CD14-positive monocyte (primary cell): Measurements from ENCODE around the gene CYP27B1. TPM values are rescaled to one million over a fixed set of nuclear protein-coding genes. Genes with fewer than 3 reads are reported as not detected.

Experiments
- DNase-seq, 3 donors: peaks; one replicate each; pipeline ENCODE4 v3.0.0-alpha.2; 2011 to 2022
- H2AFZ ChIP-seq: 2 replicates; pipeline ENCODE4 v1.6.0; 2012; ENCODE audit warnings: mild to moderate bottlenecking, low read depth, low read length, inconsistent platforms; ENCODE audit not compliant: insufficient read depth, poor library complexity, severe bottlenecking
- H3K27ac ChIP-seq, 2 donors: 1 replicate in 1 of 2; 2 replicates in 1 of 2; pipeline ENCODE4 v1.5.1; 2012 to 2013; ENCODE audit warnings: low read length in 2 of 2, control low read depth in 1 of 2, inconsistent platforms in 1 of 2, low read depth in 1 of 2, mild to moderate bottlenecking in 1 of 2
- H3K27me3 ChIP-seq, 2 donors: one replicate each; pipeline versions ENCODE4 v1.6.0 to v1.6.1; 2011 to 2013; ENCODE audit warnings: low read length in 2 of 2; ENCODE audit not compliant: control insufficient read depth in 2 of 2, insufficient read depth in 2 of 2
- H3K36me3 ChIP-seq, 2 donors: replicated peaks in 1 of 2; 1 replicate in 1 of 2; 2 replicates in 1 of 2; pipeline versions ENCODE4 v1.5.1 to v1.6.1; 2012 to 2013; ENCODE audit warnings: low read length in 2 of 2, control low read depth in 1 of 2, inconsistent platforms in 1 of 2, mild to moderate bottlenecking in 1 of 2; ENCODE audit not compliant: insufficient read depth in 2 of 2, control insufficient read depth in 1 of 2
- H3K4me1 ChIP-seq, 2 donors: 1 replicate in 1 of 2; 2 replicates in 1 of 2; pipeline versions ENCODE4 v1.5.1 to v1.6.1; 2012 to 2013; ENCODE audit warnings: low read length in 2 of 2, control low read depth in 1 of 2, inconsistent platforms in 1 of 2, mild to moderate bottlenecking in 1 of 2, moderate library complexity in 1 of 2; ENCODE audit not compliant: insufficient read depth in 2 of 2, control insufficient read depth in 1 of 2
- H3K4me2 ChIP-seq: replicated peaks from 2 replicates; pipeline ENCODE3; 2012; ENCODE audit warnings: low read length, moderate library complexity, mild to moderate bottlenecking; ENCODE audit not compliant: poor library complexity, severe bottlenecking; ENCODE audit errors: extremely low read depth
- H3K4me3 ChIP-seq, 3 experiments: fragments of 200-600 bp in 1 of 3; sonication (generic) in 1 of 3; replicated peaks in 1 of 3; 1 replicate in 2 of 3; 2 replicates in 1 of 3; pipeline ENCODE4 v1.5.1; 2011 to 2013; ENCODE audit warnings: low read length in 3 of 3, mild to moderate bottlenecking in 3 of 3, control low read depth in 2 of 3, low read depth in 2 of 3, inconsistent platforms in 1 of 3, moderate library complexity in 1 of 3
- H3K79me2 ChIP-seq: 2 replicates; pipeline ENCODE4 v1.6.0; 2012; ENCODE audit warnings: mild to moderate bottlenecking, control low read depth, inconsistent platforms, low read length, moderate library complexity; ENCODE audit not compliant: insufficient read depth
- H3K9ac ChIP-seq: 2 replicates; pipeline ENCODE4 v1.6.0; 2017; ENCODE audit warnings: low read length, mild to moderate bottlenecking; ENCODE audit not compliant: insufficient read depth, poor library complexity, severe bottlenecking
- H3K9me3 ChIP-seq, 2 donors: replicated peaks in 1 of 2; 1 replicate in 1 of 2; 2 replicates in 1 of 2; pipeline versions ENCODE4 v1.5.1 to v1.6.1; 2012 to 2013; ENCODE audit warnings: low read length in 2 of 2, control low read depth in 1 of 2; ENCODE audit not compliant: control insufficient read depth in 1 of 2, insufficient read depth in 1 of 2
- H4K20me1 ChIP-seq: 2 replicates; pipeline ENCODE4 v1.6.0; 2012; ENCODE audit warnings: mild to moderate bottlenecking, low read length, control low read depth, moderate library complexity; ENCODE audit not compliant: insufficient read depth
- H3K27ac Mint-ChIP-seq, 7 donors: one replicate each; pipeline ENCODE4 v1.8.0; 2020; ENCODE audit warnings: mild to moderate bottlenecking in 7 of 7, mixed read lengths in 7 of 7, moderate library complexity in 6 of 7, inconsistent platforms in 2 of 7
- H3K27me3 Mint-ChIP-seq, 3 donors: one replicate each; pipeline ENCODE4 v1.8.0; 2021 to 2022; ENCODE audit warnings: low read depth in 3 of 3, mild to moderate bottlenecking in 3 of 3, mixed read lengths in 3 of 3, moderate library complexity in 3 of 3, inconsistent platforms in 1 of 3
- H3K36me3 Mint-ChIP-seq, 2 donors: one replicate each; pipeline ENCODE4 v1.8.0; 2020; ENCODE audit warnings: mixed read lengths in 2 of 2, inconsistent platforms in 1 of 2, mild to moderate bottlenecking in 1 of 2
- H3K4me1 Mint-ChIP-seq: one replicate; pipeline ENCODE4 v1.8.0; 2020; ENCODE audit warnings: mild to moderate bottlenecking, mixed read lengths
- H3K4me3 Mint-ChIP-seq, 2 donors: one replicate each; pipeline ENCODE4 v1.8.0; 2020; ENCODE audit warnings: mild to moderate bottlenecking in 2 of 2, mixed read lengths in 2 of 2, moderate library complexity in 1 of 2
- H3K9me3 Mint-ChIP-seq, 7 donors: one replicate each; pipeline ENCODE4 v1.8.0; 2020 to 2022; ENCODE audit warnings: mixed read lengths in 7 of 7, mild to moderate bottlenecking in 6 of 7, moderate library complexity in 6 of 7, inconsistent platforms in 2 of 7
- CTCF ChIP-seq: fragments of 200-600 bp; IDR thresholded peaks from one replicate; pipeline ENCODE4 v1.8.0; 2022; ENCODE audit warnings: antibody characterized with exemption, mild to moderate bottlenecking
- WGBS: methylation state at CpG from one replicate; pipeline ENCODE4 v1.1.5; 2013; ENCODE audit warnings: missing lambda C conversion rate; ENCODE audit not compliant: insufficient coverage; 5-methylcytosine and 5-hydroxymethylcytosine counted together
- intact Hi-C, 2 donors: fragments of 100-400 bp; cut with micrococcal nuclease; formaldehyde crosslinking; loops; one replicate each; pipeline versions ENCODE4 v1.15.0 to v1.15.1; 2023
- polyA plus RNA-seq, 3 donors: library from polyadenylated mRNA; depleted of rRNA in 1 of 3; unstranded in 2 of 3; stranded (reverse) in 1 of 3; fragments of 300-500 nt in 2 of 3; fragments of >200 nt in 1 of 3; fragmentation: Illumina TruSeq in 2 of 3; gene quantifications; 1 replicate in 2 of 3; 2 replicates in 1 of 3; pipeline ENCODE4 v1.2.3, GENCODE V29; 2012 to 2021

The CYP27B1 gene
- polyA plus RNA-seq, 3 donors, result 0.81 TPM; not detected in 2

GRCh38 chr12:57754411-57755193 lies 12.3 kb downstream of the CYP27B1 start, which contains the start of gene MARCHF9:
MARCHF9 (plus strand) TSS chr12:57755103; CDS start chr12:57755529, 426 bp downstream.
- peak within 1 kb of the TSS; percentile 77 for H2AFZ ChIP-seq
- peaks cover 6 to 20% of the 10 kb centered on the region in 2 donors for H3K36me3 ChIP-seq
- H4K20me1 ChIP-seq, result no peaks in the 10 kb centered on the region
- peak within 1 kb of the TSS; percentile 63 to 85 (median 82) for H3K4me3 ChIP-seq
- peak within 1 kb of the TSS; percentile 90 to 92 for H3K4me3 Mint-ChIP-seq
- H3K9me3 ChIP-seq, result no peaks in the 10 kb centered on the region
- peak in 1 of 3 donors; percentile 22 for DNase-seq
- peaks cover 9 to 23% of the 10 kb centered on the region in 2 donors for H3K36me3 Mint-ChIP-seq
- H3K4me2 ChIP-seq, result peak within 1 kb of the TSS; percentile 94
- H3K4me1 ChIP-seq, result peaks cover 39 to 45% of the 10 kb centered on the region in 2 donors
- no peak for TF ChIP-seq CTCF
- peak within 1 kb of the TSS in 5 of 7 donors; percentile 4 to 82 (median 50) for H3K27ac Mint-ChIP-seq
- peak within 1 kb of the TSS; percentile 35 for H3K27ac ChIP-seq
- H3K4me1 Mint-ChIP-seq, result peaks cover 44% of the 10 kb centered on the region
- H3K9ac ChIP-seq, result peak within 1 kb of the TSS; percentile 61
- peaks cover 27% of the 10 kb centered on the region for H3K79me2 ChIP-seq
- H3K27me3 Mint-ChIP-seq, result peaks cover 7 to 13% (median 7%) of the 10 kb centered on the region in 3 donors
- WGBS, result 0% methylated on average over 18 of the region's 41 CpGs
- peaks cover 0 to 7% (median 0%) of the 10 kb centered on the region in 7 donors for H3K9me3 Mint-ChIP-seq
- peaks cover 0 to 7% of the 10 kb centered on the region in 2 donors for H3K27me3 ChIP-seq
- intact Hi-C loops, result loop anchor here in 1 of 2 donors (10.0 kb wide), 1 partner anchor 210 kb away; the partner anchor contains the start of gene DCTN2

GRCh38 chr12:57753756-57754337 lies 13.0 kb downstream of the CYP27B1 start:
- Histone ChIP-seq H3K4me1 (peaks cover 39 to 45% of the 10 kb centered on the region in 2 donors), H3K27ac (no peak overlapping the region), H3K4me3 (no peak overlapping the region), H3K9me3 (no peaks in the 10 kb centered on the region), H3K79me2 (peaks cover 27% of the 10 kb centered on the region), H2AFZ (no peak overlapping the region), H3K9ac (no peak overlapping the region), H3K4me2 (no peak overlapping the region), H3K36me3 (peaks cover 7 to 24% of the 10 kb centered on the region in 2 donors), H3K27me3 (peaks cover 0 to 7% of the 10 kb centered on the region in 2 donors), H4K20me1 (no peaks in the 10 kb centered on the region)
- DNase-seq, result no peak
- H3K9me3 Mint-ChIP-seq, result peaks cover 0 to 7% (median 0%) of the 10 kb centered on the region in 7 donors
- peaks cover 13 to 28% of the 10 kb centered on the region in 2 donors for H3K36me3 Mint-ChIP-seq
- peaks cover 7 to 13% (median 7%) of the 10 kb centered on the region in 3 donors for H3K27me3 Mint-ChIP-seq
- no peak for TF ChIP-seq CTCF
- 67% methylated on average over 1 of the region's 1 CpG for WGBS
- H3K27ac Mint-ChIP-seq, result peak overlapping the region in 3 of 7 donors; percentile 4 to 68 (median 46)
- peaks cover 44% of the 10 kb centered on the region for H3K4me1 Mint-ChIP-seq
- peak overlapping the region; percentile 90 to 92 for H3K4me3 Mint-ChIP-seq
- intact Hi-C loops, result loop anchor here in 1 of 2 donors (10.0 kb wide), 1 partner anchor 209 kb away; the partner anchor contains the start of gene DCTN2
